Thoracic aorta (tissue), 2 donors: ENCODE data around the gene COG5. TPM values are rescaled to one million over a fixed set of nuclear protein-coding genes. Genes with fewer than 3 reads are reported as not detected.

Experiments used
- ATAC-seq: fragments of 150-250 bp; one replicate; pipeline ENCODE4 v1.8.0; 2017; ENCODE audit warnings: low read depth; ENCODE audit not compliant: insufficient number of reproducible peaks, low FRiP score
- DNase-seq: peaks from one replicate; pipeline ENCODE4 v3.0.0-alpha.2; 2020; ENCODE audit warnings: low spot score
- H3K27ac ChIP-seq, 2 donors: fragments of 200-600 bp; sonication (generic); 1 replicate in 1 of 2; 2 replicates in 1 of 2; pipeline ENCODE4 v1.5.1; 2016; ENCODE audit warnings: mild to moderate bottlenecking in 2 of 2, moderate library complexity in 2 of 2
- H3K27me3 ChIP-seq: fragments of 200-600 bp; sonication (generic); replicated peaks from 2 replicates; pipeline ENCODE4 v1.6.0; 2016; ENCODE audit warnings: mild to moderate bottlenecking; ENCODE audit not compliant: insufficient read depth
- H3K36me3 ChIP-seq: fragments of 200-600 bp; sonication (generic); one replicate; pipeline ENCODE4 v1.5.1; 2016
- H3K4me1 ChIP-seq, 2 donors: fragments of 200-600 bp; sonication (generic); 1 replicate in 1 of 2; 2 replicates in 1 of 2; pipeline versions ENCODE4 v1.5.1 to v1.6.0; 2016; ENCODE audit warnings: low read depth in 2 of 2, mild to moderate bottlenecking in 1 of 2; ENCODE audit not compliant: control insufficient read depth in 1 of 2
- H3K4me3 ChIP-seq: fragments of 200-600 bp; sonication (generic); 2 replicates; pipeline ENCODE4 v1.5.1; 2016; ENCODE audit warnings: mild to moderate bottlenecking
- H3K9me3 ChIP-seq: fragments of 200-600 bp; sonication (generic); 2 replicates; pipeline ENCODE4 v1.5.1; 2016
- total RNA-seq, 2 donors: library from RNA; depleted of rRNA; stranded (reverse); fragments of >200 nt; gene quantifications; one replicate each; pipeline versions ENCODE4 v1.1.0 to v1.2.3, GENCODE V29; 2016
- TF ChIP-seq, protein P1 (sequence below): fragments of 200-600 bp; sonication (generic); IDR thresholded peaks from one replicate; pipeline ENCODE4 v1.5.1; 2019; ENCODE audit warnings: antibody characterized with exemption

The COG5 gene
- total RNA-seq, 2 donors from 2014 or later = 52.5 to 72.4 TPM

DNA sequence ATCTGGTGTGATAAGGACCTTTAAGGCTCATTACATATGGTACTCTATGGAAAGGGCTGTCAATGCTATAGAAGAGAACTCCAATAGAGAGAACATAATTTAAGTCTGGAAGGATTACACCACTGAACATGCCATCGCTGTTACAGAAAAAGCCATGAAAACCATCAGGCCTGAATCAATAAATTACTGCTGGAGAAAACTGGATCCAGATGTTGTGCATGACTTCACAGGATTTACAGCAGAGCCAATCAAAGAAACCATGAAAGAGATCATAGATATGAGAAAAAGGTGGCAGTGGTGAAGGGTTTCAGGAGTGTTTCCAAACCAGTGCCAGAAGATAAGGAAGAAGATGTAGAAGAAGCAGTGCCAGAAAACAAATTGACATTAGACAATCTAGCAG, 112.8 kb downstream of the COG5 start:
- ATAC-seq (no peak), DNase-seq (no peak)
- H3K27me3 ChIP-seq = no peaks in the 10 kb centered on the region
- peaks cover 0 to 3% of the 10 kb centered on the region in 2 donors for H3K4me1 ChIP-seq
- no peak overlapping the region for H3K4me3 ChIP-seq
- H3K27ac ChIP-seq = no peak overlapping the region
- TF ChIP-seq, protein P1, sequence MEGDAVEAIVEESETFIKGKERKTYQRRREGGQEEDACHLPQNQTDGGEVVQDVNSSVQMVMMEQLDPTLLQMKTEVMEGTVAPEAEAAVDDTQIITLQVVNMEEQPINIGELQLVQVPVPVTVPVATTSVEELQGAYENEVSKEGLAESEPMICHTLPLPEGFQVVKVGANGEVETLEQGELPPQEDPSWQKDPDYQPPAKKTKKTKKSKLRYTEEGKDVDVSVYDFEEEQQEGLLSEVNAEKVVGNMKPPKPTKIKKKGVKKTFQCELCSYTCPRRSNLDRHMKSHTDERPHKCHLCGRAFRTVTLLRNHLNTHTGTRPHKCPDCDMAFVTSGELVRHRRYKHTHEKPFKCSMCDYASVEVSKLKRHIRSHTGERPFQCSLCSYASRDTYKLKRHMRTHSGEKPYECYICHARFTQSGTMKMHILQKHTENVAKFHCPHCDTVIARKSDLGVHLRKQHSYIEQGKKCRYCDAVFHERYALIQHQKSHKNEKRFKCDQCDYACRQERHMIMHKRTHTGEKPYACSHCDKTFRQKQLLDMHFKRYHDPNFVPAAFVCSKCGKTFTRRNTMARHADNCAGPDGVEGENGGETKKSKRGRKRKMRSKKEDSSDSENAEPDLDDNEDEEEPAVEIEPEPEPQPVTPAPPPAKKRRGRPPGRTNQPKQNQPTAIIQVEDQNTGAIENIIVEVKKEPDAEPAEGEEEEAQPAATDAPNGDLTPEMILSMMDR = no peak
- no peaks in the 10 kb centered on the region for H3K36me3 ChIP-seq
- no peaks in the 10 kb centered on the region for H3K9me3 ChIP-seq

DNA sequence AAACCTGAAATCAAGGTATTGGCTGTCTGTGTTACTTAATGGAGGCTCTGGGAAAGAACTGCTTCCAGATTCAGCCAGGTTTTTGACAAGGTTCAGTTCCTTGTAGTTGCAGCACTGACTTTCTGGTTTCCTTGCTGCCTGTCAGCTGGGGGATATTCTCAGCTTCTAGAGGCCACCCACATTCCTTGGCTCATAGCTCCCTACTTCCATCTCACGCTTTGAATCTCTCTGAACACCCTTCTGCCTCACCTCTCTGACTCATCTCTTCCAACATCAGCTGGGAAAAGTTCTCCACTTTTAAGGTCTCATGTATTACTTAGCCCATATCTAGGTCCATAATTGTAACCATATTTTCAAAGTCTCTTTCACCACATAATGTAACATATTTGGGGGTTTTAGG, 116.7 kb downstream of the COG5 start:
- DNase-seq (no peak), ATAC-seq (no peak)
- no peaks in the 10 kb centered on the region for H3K9me3 ChIP-seq

DNA sequence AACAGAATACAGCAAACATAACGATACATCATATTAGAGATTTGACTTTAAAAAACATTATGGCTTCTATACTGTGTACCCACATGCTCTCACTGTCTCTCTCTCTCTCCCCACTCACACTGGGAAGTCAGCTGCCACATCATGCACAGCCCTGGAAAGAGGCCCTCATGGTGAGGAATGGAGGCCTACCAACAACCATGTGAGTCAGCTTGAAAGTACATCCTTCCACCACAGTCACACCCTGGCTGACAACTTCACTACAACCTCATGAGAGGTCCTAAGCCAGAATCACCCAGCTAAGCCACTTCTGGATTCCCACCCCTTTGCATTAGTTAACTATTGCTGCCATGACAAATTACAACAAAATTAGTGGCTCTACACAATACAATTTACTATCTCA, 117.2 kb downstream of the COG5 start:
- DNase-seq = no peak
- TF ChIP-seq, protein P1 = no peak
- no peak for ATAC-seq
- Histone ChIP-seq H3K4me3 (no peak overlapping the region), H3K9me3 (no peaks in the 10 kb centered on the region), H3K27me3 (no peaks in the 10 kb centered on the region), H3K4me1 (no peaks in the 10 kb centered on the region), H3K27ac (no peak overlapping the region), H3K36me3 (no peaks in the 10 kb centered on the region)

More for the DNA sequence above, 116.7 kb downstream of the COG5 start:
- Histone ChIP-seq H3K4me3 (no peak overlapping the region), H3K36me3 (no peaks in the 10 kb centered on the region), H3K27me3 (no peaks in the 10 kb centered on the region), H3K4me1 (no peaks in the 10 kb centered on the region), H3K27ac (no peak overlapping the region)
- TF ChIP-seq, protein P1 = no peak

DNA sequence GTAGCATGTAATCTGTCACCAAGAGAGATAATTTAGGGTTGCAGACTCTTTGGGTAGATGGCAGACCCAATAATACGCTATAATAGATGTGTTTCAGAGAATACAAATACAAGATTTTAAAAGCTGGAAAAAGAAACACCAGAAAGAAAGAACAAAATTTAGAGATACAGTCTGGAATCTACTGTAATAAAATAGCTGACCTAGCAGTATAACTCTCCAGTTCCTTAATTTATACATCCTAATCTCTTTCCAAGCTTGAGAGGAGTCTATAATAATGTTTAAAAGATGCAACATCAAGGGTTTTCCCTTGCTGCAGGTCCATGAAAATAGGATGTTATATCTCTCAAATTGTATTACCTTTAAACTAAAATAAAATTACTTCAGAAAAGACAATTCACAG, 121.0 kb downstream of the COG5 start:
- no peak for DNase-seq
- Histone ChIP-seq H3K4me1 (no peaks in the 10 kb centered on the region), H3K4me3 (no peak overlapping the region), H3K36me3 (no peaks in the 10 kb centered on the region), H3K27me3 (no peaks in the 10 kb centered on the region), H3K27ac (no peak overlapping the region), H3K9me3 (no peaks in the 10 kb centered on the region)
- ATAC-seq = no peak
- TF ChIP-seq, protein P1 = no peak

DNA sequence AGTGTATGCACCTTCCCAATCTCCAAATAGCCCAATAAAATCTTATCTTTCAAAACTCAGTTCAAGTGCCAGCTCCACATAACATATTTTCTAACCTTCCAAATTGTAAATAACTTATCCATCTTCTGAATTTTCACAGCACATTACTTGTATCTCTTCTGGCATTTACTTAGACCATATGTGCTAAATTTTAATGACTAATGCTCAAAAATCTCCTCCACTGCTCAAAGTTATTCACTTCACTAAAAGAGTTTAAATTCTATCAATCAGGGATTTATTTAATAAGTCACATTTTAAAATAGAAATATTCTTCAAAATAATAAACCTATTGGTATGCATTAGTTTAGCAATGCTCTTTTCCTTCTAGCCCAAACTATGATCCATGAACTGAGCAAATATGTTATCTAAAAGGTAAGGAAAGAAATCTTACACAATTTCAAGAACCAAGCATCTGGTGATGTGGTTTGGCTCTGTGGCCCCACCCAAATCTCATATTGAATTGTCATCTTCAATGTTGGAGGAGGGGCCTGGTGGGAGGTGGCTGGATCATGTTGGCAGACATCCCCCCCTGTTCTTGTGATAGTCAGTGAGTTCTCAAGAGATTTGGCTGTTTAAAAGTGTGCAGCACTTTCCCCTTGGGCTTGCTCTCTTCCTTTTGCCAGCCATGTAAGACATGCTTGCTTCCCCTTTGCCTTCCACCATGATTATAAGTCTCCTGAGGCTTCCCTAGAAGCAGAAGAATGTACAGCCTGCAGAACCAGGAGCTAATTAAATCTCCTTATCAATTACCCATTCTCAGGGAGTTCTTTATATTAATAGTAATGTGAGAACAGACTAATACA, 121.9 kb downstream of the COG5 start:
- no peaks in the 10 kb centered on the region for H3K27me3 ChIP-seq
- no peaks in the 10 kb centered on the region for H3K9me3 ChIP-seq
- H3K4me1 ChIP-seq = no peaks in the 10 kb centered on the region
- no peak overlapping the region for H3K4me3 ChIP-seq
- TF ChIP-seq, protein P1 = no peak
- H3K27ac ChIP-seq = no peak overlapping the region
- no peaks in the 10 kb centered on the region for H3K36me3 ChIP-seq
- ATAC-seq (no peak), DNase-seq (no peak)
